GM21381 (cell line): ENCODE measurements around the gene LGMN.
"Not testable (repeated sequence)": the region's sequence is repeated elsewhere in the genome, so short reads cannot be mapped to it uniquely, and the experiment has no call there.

Experiments used
- ATAC-seq: cut with Tn5 transposase; IDR thresholded peaks from one replicate; pipeline ENCODE4 v1.9.1; 2021; ENCODE audit warnings: mild to moderate bottlenecking, moderate library complexity; ENCODE audit not compliant: unreplicated experiment

LGMN gene

DNA sequence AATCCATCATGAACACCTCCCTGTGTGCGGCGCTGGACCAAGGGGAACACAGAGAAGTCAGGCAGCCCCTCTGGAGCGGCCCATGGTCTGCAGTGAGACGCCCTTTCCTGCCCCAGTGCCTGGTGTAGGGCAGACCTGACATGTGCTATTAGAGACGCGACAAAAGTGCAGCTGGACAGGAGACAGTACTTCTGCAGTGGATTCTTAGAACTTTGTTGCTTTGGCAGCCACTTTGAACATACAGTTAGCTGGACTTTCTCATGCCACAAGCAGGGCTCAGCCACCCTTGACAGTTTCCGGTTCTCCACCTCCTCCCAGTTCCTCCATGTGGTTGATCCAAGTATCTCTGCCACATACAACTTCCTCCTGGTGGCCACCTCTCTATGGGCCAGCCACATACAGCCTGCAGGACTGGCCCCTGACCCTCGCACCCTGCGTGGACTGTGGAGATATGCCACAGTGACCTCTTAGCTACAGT is 45.9 kb downstream of the LGMN start:
- no peak for ATAC-seq

DNA sequence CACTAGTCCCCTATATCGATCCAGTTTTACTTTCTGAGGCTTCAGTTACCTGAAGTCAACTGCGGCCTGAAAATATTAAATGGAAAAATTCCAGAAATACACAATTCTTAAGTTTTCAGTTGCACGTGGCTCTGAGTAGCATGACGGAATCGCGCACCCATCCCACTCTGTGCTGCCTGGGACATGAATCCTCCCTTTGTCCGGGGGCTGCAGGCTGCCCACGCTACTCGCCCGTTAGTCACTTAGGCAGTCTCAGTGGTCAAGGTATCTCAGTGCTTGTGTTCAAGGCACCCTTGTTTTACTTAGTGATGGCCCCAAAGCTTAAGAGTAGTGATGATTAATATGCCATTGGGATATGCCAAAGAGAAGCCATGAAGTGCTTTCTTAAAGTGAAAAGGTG is 46.6 kb downstream of the LGMN start:
- ATAC-seq, result no peak

DNA sequence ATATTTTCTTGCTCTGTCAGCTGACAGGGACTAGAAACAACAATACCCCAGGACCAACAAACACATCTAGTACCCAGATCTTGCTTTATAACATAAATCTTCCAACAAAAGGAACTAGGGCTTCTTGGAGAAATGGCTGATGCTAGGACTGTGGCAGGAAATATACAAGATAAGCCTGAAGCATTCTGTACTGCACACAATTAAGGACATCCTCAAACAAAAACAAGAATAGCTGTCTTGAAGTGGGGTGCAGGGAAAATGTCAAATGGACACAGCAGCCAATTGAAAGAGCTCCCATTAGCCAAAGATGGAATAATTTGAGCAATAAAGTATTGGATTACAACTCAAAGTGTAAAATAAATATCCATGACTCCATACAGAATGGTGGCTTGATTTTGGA is 50.0 kb downstream of the LGMN start:
- ATAC-seq, result no peak

DNA sequence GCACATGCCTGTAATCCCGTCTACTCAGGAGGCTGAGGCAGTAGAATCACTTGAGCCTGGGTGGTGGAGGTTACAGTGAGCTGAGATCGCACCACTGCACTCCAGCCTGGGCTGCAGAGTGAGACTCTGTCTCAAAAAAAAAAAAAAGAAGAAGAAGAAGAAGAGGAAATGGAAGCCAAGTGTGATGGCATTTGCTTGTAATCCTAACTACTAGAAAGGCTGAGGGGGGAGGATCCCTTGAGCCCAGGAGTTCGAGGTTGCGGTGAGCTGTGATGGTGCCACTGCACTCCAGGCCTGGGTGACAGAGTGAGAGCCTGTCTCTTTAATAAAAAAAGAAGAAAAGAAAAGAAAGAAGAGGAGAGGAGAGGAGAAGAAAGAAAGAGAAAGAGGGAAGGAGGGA is 52.1 kb downstream of the LGMN start:
- no peak for ATAC-seq

DNA sequence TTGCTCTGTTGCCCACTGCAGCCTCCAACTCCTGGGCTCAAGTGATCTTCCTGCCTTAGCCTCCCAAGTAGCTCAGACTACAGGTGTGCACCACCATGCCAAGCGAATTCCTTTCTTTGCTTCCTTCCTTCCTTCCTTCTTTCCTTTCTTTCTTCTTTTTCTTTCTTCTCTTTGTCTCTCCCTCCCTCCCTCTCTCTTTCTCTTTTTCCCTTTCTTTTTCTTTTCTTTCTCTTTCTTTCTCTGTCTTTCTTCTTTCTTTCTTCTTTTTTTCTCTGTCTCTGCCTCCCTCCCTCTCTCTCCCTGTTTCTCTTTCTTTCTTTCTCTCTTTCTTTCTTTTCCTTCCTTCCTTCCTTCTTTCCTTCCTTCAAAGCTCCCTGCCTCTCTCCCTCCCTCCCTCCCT is 52.9 kb downstream of the LGMN start:
- no peak for ATAC-seq

DNA sequence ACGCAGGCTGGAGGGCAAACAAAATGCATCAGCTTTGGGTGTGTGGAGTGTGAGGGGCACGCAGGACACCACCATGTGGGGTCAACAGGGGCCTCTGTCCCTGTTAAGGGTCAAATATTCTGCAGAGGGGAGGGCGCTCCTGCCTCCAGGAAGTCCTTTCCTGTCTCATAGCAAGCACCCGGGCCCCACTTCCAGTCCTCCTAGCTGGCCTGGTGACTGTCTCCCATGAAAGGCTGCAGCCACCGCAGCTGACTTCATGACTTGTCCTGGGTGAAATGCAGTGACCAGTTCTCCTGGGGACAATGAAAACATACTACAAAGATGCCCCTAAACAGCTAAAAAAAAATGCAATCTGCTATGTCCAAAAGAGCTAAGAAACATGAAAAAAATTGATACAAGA is 53.6 kb downstream of the LGMN start:
- no peak for ATAC-seq

DNA sequence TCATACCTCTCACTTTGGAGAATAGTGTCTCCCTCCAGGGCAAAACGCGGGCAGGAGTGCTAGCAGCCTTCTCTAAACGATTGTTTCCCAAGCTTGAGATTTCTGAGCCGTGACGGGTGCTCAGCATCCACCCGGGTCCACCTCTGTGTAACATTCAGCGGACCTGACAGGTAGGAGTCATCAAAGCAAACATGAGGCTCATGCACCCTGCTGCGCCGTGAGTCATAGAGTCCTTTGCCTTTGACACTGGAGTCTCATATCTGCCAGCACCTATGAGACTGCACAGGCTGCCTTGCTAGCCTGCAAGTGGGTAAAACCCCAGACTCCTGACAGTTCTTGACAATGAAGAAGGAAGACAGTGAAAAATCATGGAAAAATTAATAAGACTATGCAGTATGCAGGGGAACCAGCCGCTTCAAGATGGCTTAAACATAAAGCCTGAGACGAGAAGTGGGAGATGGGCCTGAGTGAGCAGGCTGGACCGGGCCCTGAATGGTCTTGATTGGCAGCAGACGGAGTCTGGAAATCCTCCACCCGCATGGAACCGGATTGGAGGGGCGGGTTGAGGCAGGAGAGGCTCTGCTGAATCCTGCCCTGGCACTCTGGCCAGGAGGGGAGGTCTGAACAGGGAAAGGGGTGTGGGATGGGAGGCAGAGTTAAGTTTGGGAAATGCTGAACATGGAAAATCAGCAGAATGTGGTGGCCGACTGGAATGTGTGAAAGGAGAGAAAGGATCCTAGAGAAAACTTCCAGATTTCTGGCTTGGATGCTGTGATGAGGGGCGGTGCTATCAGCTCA is 54.2 kb downstream of the LGMN start:
- ATAC-seq, result no peak

DNA sequence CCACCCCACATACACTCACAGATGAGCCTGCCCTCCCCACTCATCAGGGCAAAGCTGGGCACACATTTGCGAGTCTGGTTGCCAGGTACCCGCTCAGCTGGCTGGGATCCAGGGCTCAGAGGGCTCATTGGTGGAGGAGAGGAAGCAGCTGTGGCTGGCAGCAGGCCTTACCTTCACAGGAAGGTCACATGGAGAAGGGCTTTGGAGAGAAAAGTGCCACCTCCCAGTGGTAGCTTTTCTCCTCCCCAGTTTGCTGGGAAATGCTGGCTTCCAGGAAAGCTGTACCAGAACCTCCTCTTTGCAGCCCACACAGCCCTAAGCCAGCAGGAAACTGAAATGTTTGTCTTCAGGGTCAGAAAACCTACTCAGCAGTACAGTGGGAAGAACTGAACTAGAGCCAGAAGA is 55.6 kb downstream of the LGMN start:
- ATAC-seq, result no peak

DNA sequence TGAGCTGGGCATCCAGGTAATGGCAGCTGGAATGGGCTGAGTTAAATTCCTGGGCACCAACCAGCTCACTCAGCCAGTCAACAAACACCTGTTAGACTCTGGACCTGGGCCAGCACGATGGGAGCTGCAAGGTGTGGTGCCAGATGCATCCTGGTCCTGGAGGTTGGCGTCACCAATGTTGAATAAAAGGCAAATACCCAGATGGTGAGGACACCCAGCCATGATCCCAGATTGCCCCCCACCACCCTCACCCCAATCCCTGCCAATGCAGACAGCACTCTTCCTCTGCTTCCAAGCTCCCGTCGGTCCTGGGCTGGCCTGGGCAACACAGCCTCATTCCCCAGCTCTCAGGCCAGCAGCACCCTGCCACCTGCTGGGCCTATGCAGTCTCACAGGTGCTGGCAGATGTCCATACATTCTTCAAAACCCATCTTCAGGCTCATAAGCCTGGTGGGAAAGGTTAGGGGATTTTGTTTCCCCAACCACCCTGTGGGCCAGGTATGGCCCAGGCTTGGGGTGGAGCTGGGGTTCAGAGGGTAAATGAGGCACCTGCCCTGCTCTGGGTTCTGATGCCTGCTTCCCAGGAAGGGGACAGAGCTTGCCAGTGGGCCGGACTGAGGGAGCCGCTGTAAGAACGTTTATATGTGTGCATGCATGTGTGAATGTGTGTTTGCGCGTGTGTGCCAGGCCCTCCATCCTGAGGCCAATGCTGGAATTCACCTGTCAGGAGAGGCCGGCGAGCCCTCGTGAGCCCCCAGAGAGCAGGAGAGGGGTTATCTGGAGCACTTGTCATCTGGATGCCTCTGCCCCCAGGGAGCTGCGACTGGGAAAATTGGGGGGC is 58.0 kb downstream of the LGMN start:
- no peak for ATAC-seq

DNA sequence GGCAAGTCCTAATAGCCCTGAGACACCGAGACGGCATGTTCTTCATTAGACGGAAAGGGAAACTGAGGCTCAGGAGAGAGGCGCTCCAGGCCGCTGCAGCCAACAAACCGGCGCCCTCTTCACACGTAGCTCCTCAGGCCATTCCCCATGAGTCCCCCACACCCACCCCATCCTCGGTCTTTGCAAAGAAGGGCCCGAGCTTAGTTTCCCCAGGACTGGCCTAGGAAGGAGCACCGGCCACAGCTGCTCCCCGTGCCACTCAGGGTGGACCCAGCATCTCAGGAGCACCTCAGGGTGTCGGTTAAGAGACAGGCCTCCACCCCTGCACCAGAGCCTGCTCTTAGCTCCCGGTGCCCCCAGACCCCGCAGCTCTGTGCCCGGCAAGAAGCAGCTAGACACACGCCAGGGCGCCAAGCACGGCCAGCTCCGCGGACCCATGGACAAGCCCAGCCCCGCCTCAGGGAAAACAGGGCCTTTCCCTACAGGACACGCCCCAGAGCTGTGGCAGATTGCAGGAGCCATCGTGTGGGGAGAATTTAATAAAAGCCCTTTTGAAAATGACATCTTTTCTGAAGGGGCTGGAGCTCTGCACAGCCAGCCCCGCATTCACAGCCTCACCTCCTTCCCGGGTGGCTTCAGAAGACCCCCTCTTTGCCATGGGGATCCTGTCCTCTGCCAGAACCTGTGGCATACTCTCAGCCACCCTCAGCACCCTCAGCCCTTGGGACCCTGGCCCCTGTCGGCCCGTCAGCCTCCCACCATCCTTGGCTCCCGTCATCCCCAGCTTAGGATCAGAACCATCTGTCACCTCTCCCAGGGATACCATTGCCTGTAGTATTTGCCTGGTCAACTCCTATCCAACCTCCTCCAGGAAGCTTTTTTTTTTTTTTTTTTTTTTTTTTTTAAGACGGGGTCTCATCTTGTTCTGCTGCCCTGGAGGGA is 59.7 kb downstream of the LGMN start:
- no peak for ATAC-seq

DNA sequence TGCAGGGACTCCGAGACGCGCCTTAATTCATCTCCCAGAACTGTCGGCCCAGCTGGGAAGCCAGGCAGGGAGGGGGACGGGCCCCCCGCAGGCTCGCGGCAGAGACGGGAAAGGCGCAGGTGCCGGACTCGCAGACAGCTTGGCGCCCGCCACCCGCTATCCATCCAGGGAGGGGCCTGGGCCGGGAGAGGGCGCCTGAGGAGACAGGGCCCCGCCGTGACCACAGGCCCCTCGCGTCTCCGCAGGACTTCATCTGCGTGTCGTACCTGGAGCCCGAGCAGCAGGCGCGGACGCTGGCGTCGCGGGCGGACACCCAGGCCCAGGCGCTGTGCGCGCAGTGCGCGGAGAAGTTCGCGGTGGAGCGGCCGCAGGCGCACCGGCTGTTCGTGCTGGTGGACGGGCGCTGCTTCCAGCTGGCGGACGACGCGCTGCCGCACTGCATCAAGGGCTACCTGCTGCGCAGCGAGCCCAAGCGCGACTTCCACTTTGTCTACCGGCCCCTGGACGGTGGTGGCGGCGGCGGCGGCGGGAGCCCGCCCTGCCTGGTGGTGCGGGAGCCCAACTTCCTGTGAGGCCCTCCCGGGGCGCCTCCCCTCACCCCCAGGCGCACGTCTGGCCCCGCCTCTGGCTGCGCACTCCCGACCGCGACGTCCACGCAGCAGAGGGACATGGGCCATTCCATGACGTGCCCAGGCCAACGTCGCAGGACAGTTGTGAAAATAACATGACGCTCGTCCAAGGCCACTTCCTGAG is 60.6 kb downstream of the LGMN start:
- ATAC-seq, result no peak

DNA sequence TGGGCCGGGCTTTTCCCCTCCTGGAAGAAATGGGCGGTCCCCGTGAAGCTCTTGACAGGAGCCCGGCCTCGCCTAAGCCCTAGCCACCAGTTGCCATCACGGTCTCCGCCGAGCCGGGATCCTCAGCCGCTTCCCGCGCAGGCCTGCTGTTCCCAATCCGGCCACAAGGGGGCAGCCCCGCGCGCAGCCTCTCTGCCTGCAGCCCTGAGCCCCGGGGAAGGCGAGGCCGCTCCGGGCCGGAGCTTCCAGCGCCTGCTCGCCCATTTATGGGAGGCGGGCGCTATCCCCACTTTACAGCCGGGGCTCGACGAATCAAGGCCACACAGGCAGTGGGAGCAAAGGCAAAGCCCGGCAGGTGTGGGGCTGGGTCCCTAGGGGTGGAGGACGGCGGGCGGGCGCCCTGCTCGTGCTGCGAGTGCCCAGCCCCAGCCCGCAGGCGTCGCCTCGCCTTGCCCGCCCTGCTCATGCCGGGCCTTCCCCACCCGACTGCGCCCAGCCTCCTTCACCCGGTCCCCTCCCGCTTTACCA is 61.5 kb downstream of the LGMN start:
- no peak for ATAC-seq

DNA sequence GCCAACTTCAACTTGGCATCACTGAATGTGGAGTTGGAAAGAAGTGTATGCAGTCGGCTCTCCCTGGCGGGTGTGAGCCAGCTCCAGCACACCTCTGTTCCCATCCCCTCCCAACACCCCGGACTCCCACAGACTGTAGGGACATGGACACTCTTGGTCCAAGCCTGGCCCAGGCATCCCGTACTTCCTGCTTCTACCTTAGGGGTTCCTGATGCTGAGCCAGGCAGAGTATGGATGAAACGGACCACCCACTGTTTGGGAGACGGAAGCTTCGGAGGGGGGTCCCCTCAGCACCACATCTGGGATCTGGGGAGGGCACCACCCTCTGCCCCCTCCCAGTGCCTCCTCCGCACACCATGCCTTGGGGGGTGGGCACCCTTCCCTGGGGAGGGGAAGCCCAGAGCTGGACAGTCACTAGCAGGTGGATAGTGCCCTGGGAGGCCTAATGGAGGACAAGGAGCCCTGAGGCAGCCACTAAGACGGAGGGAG is 62.0 kb downstream of the LGMN start:
- ATAC-seq, result no peak

DNA sequence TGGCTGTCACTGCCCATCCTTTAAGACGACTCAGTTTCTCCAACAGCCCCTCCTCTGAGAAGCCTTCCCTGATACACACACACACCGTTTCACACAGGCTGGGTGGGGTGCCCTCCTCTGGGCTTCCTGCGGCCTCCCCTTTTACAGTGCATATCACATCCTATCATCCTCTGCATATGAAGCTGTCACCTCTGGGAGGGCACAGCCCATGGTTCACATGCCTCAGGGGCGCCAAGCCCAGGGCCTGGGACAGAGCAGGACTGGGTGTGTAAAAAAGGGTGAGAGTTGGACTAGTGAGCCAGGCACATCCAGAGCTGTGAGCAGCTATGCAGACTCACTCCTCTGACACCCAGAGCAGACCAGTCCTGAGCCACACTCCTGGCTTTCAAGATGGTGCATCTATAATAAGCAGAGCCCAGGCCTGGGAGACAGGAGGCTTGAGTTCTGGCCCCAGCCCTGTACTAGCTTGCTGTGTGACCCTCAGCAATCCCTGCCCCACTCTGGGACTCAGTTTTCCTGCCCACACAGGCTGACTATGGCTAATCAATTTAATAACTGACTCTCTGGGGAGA is 62.6 kb downstream of the LGMN start:
- no peak for ATAC-seq

DNA sequence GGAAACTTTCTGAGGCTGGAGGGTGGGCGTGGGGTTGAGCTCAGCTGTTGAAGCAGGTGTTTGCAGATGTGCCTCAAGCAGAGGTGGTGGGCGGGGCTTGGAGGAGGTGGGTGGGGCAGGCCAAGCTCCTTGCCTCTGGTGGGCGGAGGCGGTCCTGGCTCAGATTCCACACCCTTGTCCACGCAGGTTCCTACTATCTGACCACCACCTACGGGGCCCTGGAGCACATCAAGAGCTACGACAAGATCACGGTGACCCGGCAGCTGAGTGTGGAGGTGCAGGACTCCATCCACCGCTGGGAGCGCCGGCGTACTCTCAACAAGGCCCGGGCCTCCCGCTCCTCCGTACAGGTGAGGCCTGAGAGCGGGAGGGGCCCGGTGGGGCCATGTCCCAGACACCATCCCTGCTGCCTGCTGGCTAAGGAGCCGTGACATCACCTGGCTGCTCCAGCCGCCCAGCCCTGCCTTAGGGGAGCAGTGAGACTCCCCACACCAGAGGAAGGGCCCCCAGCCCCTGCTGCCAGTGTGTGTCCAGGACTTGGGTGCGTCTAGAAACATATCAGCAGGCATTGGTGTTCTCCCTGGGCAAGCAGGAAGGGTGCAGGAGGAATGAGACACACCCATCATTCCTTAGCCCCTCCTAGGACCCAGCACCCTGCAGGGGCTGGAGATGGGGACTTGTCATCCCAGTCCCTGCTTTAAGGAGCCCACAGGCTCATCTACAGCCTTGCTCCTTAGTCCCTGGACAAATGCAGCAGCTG is 63.4 kb downstream of the LGMN start:
- no peak for ATAC-seq

DNA sequence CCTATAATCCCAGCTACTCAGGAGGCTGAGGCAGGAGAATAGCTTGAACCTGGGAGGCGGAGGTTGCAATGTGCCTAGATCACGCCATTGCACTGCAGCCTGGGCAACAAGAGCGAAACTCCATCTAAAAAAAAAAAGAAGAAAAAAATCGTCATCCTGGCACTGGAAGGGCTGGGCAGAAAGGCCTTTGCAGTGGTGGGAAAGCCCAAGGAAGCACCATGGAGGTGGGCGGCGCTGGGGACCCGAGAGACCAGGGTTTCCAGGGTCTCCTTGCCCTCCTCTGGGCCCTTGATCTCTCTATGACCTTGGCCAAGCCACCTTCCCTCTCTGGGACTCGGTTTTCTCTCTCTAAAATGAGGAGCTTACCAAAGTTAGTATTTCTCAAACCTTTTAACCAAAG is 65.4 kb downstream of the LGMN start:
- ATAC-seq, result no peak

DNA sequence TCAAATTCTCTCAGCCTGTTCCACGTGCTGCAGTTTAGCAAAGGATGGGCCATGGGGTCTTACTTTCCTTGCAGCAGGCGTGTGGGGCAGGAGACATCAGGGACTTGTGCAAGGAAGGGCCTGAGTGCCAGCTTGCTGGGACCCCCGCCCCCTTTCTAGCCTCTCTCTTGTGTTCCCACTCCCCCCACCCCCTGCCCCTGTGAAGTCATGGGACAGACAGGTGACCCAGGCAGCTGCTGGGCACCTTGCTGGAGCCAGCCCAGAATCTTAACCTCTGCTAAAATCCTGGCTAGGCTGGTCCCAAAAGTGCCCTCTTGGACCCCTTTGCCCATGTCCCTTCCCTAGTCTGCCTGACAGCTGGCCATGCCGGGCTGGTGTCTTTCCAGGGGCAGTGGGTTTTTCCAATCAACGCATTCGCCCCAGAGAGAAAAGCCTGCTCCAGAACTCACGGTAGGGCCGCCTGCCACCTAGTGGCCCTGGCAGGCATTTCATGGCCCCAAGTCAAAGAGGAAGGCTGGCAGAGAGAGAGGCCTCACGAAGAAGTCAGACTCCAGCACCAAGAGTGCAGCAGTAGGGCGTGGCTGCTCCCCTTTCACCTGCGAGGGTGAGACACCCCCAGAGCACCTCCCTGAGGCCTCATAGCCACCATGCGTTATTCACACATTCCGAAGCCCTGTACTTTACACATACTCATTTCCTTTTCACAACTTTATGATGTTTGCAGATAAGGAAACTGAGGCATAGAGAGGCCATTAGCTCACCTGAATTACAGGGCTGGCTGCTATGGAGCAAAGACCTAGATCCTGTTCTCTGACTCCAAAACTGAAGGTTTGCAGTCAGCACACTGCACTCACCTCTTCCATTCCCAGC is 67.4 kb downstream of the LGMN start:
- ATAC-seq, result no peak

DNA sequence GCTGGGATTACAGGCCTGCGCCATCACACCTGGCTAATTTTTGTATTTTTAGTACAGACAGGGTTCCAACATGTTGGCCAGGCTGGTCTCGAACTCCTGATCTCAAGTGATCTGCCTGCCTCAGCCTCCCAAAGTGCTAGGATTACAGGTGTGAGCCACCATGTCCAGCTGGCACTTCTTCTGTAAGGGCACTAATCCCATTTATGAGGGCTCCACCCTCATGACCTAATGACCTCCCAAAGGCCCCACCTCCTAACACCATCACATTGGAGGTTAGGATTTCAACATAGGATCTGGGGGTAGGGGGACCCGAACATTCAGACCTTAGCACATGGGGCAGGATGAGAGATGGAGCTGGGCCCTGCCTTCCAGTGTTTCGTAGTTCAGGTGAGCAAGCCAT is 68.1 kb downstream of the LGMN start:
- not testable (repeated sequence) for ATAC-seq
